T47D (cell line): Measurements from ENCODE around the gene SAMD14.

Source experiments
- DNase-seq, 2 experiments: peaks; one replicate each; pipeline versions ENCODE4 v3.0.0 to v3.0.0-alpha.2; 2011 to 2012; ENCODE audit warnings: low read depth in 1 of 2, low spot score in 1 of 2
- JUND ChIP-seq: IDR thresholded peaks from 2 replicates; pipeline ENCODE4 v1.6.1; 2012; ENCODE audit warnings: low read depth
- in situ Hi-C: cut with HindIII; loops from 2 replicates; pipeline ENCODE4 v1.10.0; 2016; ENCODE audit warnings: low sequenced_read_pairs, low pct_unique_long_range_greater_than_20kb

Gene SAMD14

GRCh38 chr17:50169881-50170459 is 40.0 kb upstream of the SAMD14 start:
- in situ Hi-C loops, result no loop called here
- no peak for TF ChIP-seq JUND
- no peak for DNase-seq

GRCh38 chr17:50169121-50169764 is 39.3 kb upstream of the SAMD14 start:
- TF ChIP-seq JUND, result no peak
- DNase-seq, result peak; percentile 51 to 85
- in situ Hi-C loops, result no loop called here

- TF ChIP-seq JUND, result no peak
- in situ Hi-C loops, result no loop called here
- DNase-seq, result no peak
Observed at GRCh38 chr17:50168319-50168718, 38.4 kb upstream of the SAMD14 start.

- in situ Hi-C loops, result no loop called here
- DNase-seq, result no peak
- no peak for TF ChIP-seq JUND
Observed at GRCh38 chr17:50167371-50167770, 37.4 kb upstream of the SAMD14 start.

- DNase-seq, result no peak
- TF ChIP-seq JUND, result no peak
- in situ Hi-C loops, result no loop called here
Observed at GRCh38 chr17:50166518-50167181, 36.7 kb upstream of the SAMD14 start.

GRCh38 chr17:50165867-50166517 is 36.0 kb upstream of the SAMD14 start, which contains the start of gene SGCA:
Gene SGCA (plus strand): TSS chr17:50166005. CDS start chr17:50166041, 36 bp downstream.
- no peak for DNase-seq
- no peak for TF ChIP-seq JUND
- in situ Hi-C loops, result no loop called here

DNA sequence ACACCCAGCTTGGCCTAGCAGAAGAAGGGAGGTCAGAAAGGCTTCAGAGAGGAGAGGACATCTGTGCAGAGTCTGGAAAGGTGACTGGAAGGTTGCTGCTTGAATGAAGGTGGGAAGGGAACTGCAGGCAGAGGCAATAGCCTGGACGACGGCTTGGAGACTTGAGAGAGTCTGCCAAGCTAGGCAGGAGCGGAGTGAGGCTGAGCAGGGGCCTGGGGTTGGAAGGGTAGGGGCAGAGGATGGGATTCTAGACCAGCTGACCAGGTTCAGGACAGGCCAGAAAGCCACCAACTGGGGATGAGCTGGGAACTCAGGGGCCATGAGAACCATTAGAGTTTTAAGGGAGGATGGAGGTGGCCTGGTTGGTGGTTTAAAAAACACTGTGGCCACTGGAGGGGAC is 35.5 kb upstream of the SAMD14 start:
- in situ Hi-C loops, result no loop called here
- TF ChIP-seq JUND, result no peak
- no peak for DNase-seq

DNA sequence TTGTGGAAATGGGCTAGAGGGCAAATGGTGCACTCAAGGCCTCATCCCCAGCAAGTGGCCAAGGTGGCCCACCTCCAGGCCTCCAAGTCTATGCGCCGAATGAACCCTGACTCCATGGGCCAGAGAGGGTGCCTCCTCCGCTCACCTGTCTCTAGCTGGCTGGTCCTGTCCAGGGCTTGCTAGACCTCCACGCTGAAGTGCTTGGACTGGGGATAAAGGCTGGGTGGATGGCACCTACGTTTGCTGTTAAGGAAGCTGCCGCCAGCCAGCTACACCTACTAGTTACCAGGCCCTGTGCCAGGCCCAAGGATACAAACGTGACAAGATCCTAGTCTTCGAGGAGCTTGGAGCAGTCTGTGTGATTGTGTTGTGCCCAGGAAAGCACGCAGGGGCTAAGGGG is 35.1 kb upstream of the SAMD14 start:
- in situ Hi-C loops, result no loop called here
- no peak for TF ChIP-seq JUND
- DNase-seq, result no peak

DNA sequence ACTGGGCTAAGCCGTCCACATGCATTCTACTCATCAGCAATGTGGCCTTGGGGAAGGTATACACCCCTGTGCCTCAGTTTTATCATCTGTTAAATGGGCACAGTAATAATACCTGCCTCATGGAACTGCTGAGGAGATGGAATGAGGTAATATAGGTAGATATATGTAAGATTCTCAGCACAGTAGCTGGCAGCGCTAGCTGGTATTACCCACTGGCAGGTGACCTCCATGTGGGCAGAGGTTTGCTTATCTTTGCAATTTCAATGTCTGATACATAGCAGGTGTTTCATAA is 34.7 kb upstream of the SAMD14 start:
- no peak for DNase-seq
- TF ChIP-seq JUND, result no peak
- in situ Hi-C loops, result no loop called here

DNA sequence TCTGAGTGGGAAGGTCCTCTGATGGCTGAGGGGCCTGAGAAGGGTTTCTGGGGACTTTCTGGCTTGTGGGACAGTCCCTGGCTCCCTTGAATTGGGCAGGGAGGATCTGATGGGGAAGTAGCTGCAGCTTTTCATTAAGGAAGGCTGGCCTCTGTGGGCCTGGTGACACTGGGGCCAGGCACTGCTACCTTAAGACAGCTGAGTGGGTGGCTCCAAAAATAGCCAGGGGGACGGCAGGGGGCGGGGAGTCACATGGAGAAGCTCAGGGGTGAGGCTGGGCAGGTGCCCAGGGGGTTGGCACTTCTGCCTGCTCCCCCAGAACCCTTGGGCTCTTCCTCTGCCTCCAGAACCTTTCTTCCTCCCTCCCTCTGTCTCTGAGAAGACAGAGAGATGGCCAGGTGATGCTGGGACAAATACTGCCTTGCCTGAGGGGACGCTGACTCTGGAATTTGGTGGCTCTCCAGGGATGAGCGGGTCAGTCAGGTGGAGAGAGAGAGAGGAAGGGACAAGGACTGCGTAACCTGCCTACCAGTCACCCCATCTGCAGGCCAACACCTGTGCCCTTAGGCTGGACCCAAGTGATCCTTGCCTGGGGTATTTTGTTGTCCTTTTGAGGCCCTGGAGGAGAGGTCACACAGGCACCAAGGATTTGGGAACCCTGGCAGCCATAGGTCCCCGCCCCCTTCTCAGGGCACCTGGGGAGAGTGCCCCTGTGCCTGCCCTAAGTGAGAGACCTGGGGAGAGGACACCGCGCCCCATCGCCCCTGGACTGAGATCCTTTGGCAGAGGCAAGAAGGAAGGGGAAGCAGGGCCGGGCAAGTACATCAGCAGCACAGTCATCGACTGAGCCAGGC is 34.1 kb upstream of the SAMD14 start:
- DNase-seq, result peak in 1 of 2 experiments; percentile 66
- in situ Hi-C loops, result no loop called here
- TF ChIP-seq JUND, result no peak

GRCh38 chr17:50162466-50163254 is 32.7 kb upstream of the SAMD14 start:
- TF ChIP-seq JUND, result no peak
- no peak for DNase-seq
- in situ Hi-C loops, result no loop called here

DNA sequence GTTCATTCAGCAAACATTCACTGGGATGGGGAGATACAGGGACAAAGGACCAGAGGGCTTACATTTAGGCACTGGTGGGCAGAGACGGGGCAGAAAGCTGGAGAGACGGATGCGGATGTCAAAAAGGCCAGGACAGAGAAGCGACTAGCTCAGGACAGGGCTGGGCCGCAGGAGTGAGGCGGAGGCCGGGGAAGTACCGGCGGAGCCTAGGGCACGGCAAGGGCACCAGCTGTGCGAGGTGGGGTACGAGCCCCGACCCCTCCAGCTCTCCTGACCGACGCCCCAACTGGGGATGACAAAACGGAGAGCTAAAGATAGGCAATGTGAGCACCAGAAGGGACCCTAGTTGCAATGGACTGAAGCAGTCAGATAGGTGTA is 31.9 kb upstream of the SAMD14 start:
- DNase-seq, result no peak
- no peak for TF ChIP-seq JUND
- in situ Hi-C loops, result no loop called here
